AG10803 (cell line): ENCODE measurements around the gene RHOG.
"Not testable (repeated sequence)": the region's sequence is repeated elsewhere in the genome, so short reads cannot be mapped to it uniquely, and the experiment has no call there.

Experiments
- DNase-seq: peaks from one replicate; pipeline ENCODE4 v3.0.0; 2010; ENCODE audit warnings: low read depth
- H3K4me3 ChIP-seq: 2 replicates; pipeline ENCODE4 v1.5.1; 2011; ENCODE audit warnings: mild to moderate bottlenecking, low read length, control low read depth
- TF ChIP-seq, protein P1 (sequence below): conservative IDR thresholded peaks from 2 replicates; pipeline ENCODE4 v1.5.1; 2011; ENCODE audit warnings: mild to moderate bottlenecking, low read length, control low read depth, inconsistent platforms

RHOG gene

DNA sequence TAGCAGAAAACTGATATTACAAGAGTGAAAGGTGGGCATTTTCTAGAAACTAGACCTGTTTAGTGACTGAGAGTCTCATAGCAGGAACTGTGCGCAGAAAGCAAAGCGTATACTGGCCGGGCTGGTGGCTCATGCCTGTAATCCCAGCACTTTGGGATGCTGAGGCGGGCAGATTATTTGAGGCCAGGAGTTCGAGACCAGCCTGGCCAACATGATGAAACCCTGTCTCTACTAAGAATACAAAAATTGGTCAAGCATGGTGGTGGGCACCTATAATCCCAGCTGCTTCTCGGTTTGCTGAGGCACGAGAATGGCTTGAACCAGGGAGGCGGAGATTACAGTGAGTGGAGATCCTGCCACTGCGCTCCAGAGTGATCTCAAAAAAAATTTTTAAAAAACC lies 41.6 kb downstream of the RHOG start:
- DNase-seq, result no peak
- TF ChIP-seq, protein P1, sequence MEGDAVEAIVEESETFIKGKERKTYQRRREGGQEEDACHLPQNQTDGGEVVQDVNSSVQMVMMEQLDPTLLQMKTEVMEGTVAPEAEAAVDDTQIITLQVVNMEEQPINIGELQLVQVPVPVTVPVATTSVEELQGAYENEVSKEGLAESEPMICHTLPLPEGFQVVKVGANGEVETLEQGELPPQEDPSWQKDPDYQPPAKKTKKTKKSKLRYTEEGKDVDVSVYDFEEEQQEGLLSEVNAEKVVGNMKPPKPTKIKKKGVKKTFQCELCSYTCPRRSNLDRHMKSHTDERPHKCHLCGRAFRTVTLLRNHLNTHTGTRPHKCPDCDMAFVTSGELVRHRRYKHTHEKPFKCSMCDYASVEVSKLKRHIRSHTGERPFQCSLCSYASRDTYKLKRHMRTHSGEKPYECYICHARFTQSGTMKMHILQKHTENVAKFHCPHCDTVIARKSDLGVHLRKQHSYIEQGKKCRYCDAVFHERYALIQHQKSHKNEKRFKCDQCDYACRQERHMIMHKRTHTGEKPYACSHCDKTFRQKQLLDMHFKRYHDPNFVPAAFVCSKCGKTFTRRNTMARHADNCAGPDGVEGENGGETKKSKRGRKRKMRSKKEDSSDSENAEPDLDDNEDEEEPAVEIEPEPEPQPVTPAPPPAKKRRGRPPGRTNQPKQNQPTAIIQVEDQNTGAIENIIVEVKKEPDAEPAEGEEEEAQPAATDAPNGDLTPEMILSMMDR, result no peak
- H3K4me3 ChIP-seq, result no peak overlapping the region

DNA sequence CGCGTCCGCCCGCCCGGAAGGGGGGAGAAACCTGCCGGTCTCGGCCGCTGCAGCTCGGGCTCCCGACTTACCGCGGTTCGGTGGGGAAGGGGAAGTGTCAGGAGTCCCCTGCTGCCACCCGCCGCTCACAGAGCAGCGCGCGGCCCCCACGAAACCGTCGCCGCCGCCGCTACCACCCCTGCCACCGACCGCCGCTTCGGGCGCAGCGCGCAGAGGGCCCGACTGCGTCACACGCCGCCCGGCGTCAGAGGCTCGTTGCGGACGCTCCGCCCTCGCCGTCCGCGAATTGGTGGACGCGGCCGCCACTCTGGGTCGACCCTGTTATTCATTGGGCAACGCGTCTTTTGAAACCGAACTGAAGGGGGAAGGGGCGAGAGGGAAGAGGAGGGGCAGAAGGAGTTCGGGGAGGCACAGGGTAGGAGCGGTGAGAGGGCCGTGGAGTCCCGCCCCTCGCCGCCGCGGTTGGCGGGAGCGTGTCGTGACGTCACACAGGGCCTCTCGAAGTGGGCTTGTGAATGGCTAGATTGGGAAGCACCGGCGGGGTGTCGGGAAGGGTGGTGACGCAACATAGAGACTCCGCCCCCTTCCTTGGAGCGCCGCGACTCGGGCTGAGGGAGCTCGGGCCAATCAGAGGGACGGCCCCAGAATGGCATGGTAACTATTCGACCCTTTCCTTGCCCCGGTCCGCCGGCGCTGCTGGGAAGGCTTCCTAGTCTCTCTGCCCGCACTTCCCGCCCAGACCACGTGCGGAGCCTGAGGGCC lies 43.2 kb downstream of the RHOG start, which contains the start of gene NUP98:
NUP98 (minus strand) TSS at position 226 of the 762 bp plus-strand sequence. CDS start 15,437 bp downstream, outside the sequence.
- TF ChIP-seq, protein P1, result no peak
- peak; percentile 100 for DNase-seq
- peak within 1 kb of the TSS; percentile 98 for H3K4me3 ChIP-seq

- DNase-seq, result no peak
- H3K4me3 ChIP-seq, result peak overlapping the region; percentile 98
- TF ChIP-seq, protein P1, result no peak
Observed at GRCh38 chr11:3796801-3797328, 43.9 kb downstream of the RHOG start.

GRCh38 chr11:3796346-3796745 lies 44.4 kb downstream of the RHOG start:
- H3K4me3 ChIP-seq, result peak overlapping the region; percentile 98
- no peak for DNase-seq
- TF ChIP-seq, protein P1, result no peak

- TF ChIP-seq, protein P1, result no peak
- H3K4me3 ChIP-seq, result peak overlapping the region; percentile 98
- DNase-seq, result no peak
Observed at GRCh38 chr11:3796002-3796311, 44.8 kb downstream of the RHOG start.

DNA sequence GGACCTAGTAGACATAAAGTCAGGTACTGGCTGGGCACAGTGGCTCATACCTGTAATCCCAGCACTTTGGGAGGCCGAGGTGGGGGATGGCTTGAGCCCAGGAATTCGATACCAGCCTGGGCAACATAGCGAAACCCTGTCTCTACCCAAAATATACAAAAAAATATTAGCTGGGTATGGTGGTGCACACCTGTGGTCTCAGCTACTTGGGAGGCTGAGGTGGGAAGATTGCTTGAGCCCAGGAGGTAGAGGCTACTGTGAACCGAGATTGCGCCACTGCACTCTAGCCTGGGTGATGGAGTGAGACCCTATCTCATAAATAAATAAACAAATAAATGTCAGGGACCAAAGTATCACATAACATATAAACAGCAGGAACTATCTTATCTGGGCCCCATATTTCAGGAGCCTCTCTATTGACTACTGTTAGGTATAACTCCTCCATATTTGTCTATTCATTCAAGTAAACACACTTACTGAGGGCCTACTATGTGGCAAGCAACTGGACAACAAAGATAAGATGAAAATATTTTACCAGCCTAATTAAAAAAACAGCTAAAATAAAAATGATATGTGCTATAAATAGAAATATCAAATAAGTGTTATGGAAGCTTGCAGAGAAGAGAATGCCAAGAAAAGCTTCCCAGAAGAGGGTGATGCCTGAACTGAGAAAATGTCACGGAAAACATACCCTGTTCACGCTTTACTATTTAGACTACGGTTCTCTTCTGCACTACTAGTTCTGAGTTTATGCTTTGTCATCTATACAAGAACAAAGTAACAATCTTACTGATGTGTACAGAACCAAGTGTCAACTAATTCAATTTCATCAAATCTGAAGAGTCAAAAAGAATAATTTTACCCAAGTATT lies 45.4 kb downstream of the RHOG start:
- H3K4me3 ChIP-seq, result peak overlapping the region; percentile 98
- no peak for DNase-seq
- TF ChIP-seq, protein P1, result no peak

DNA sequence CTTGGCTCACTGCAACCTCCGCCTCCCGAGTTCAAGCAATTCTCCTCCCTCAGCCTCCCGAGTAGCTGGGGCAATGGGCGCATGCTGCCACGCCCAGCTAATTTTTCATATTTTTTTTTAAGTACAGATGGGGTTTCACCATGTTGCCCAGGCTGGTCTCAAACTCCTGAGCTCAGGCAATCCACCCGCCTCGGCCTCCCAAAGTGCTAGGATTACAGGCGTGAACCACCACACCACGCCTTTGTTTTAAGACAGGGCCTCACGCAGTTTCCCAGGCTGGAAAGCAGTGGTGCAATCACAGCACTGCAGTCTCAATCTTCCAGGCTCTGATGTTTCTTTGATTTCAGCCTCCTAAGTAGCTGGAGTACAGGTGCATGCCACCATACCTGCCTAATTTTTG lies 46.4 kb downstream of the RHOG start:
- not testable (repeated sequence) for H3K4me3 ChIP-seq, DNase-seq
